ENCODE results near the gene OR2T2.
"Not testable (repeated sequence)": the region's sequence is repeated elsewhere in the genome, so short reads cannot be mapped to it uniquely, and the experiment has no call there.

The OR2T2 gene

DNA sequence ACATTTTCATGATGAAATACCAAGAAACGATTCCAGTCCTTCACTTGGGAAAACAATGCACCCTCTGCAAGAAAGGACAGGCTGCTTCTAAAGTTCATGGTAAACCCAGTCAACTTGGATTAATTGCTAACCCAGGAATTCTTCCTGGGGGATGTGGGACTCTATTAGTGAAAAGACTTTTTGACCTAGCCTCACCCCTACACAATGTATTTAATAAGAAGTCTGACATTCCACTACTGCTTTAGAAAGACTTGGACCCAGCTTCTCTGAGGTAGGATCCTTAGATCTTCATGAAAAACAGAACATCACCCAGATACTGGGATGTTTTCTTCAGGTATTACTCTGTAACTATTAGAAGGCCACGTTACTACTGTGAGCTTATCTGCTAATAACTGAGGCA is at the start of gene OR2T2:
Gene OR2T2, plus strand, starts transcription at position 239 of the 400 bp plus-strand sequence. CDS start 7,161 bp downstream, outside the sequence.
- not testable (repeated sequence) for DNase-seq

DNA sequence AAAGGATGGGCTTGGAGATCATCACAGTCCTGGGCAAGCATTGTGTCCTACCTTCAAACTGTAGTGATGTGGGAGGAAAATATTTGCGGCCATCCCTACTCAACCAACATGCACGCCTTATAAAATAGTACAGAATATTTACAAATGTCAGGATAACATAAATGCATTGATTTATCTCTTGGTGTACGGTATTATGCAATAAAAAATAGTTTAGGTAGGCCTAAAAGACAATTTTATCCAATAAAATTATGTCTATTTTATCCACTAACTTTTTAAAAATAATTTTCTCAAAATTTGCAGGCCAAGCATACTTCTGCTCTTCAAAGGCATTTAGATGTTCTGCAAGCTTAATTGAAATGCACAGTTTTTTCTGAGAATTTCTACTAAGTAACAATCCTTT is 42.7 kb upstream of the OR2T2 start, which contains the start of gene OR2T1:
Gene OR2T1, plus strand, starts transcription at position 301 of the 400 bp plus-strand sequence. CDS start 3,100 bp downstream, outside the sequence.
- no peak for DNase-seq

GRCh38 chr1:248404024-248404423 is 41.4 kb upstream of the OR2T2 start:
- DNase-seq: peak in 22 of 51 donors; percentile 2 to 63 (median 28)

- no peak for DNase-seq
Observed at GRCh38 chr1:248406721-248407692, 38.4 kb upstream of the OR2T2 start.

DNA sequence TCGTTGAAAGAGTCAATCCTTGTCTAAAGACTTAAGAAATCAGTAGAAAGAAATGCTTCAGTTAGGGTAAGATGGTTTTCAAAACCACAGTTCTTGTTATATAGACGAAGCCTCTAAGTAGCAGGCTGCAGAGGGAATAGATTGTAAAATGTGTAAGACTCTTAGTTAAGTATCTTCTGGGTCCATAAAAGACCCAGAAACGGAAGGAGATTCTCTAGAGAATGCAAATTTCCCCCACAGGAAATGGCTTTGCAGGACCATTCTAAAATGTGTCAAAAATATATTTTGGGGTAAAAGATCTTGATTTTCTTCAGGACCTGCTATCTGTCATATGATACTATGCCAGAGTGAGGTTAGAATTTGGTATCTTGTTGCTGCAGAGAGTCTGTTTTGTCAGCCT is 29.2 kb upstream of the OR2T2 start:
- no peak for DNase-seq

DNA sequence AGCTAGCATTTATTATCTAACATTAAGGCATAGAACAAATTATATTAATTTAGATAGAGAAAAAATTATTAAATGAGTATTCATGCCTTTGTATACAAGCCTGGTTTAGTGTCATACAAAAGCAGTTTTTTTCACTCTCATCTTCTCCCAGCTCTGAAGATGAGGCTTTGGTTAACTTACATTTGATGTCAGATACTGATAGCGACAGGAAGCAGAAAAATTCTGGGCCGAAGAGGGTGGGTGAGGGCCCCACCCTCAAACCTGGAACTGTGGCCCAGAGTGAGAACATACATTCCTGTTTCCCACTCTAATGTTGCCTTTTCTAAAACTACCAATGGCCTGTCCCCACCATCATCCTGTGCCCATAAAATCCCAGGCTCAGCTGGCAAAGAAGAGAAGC is 27.6 kb upstream of the OR2T2 start:
- DNase-seq: no peak

DNA sequence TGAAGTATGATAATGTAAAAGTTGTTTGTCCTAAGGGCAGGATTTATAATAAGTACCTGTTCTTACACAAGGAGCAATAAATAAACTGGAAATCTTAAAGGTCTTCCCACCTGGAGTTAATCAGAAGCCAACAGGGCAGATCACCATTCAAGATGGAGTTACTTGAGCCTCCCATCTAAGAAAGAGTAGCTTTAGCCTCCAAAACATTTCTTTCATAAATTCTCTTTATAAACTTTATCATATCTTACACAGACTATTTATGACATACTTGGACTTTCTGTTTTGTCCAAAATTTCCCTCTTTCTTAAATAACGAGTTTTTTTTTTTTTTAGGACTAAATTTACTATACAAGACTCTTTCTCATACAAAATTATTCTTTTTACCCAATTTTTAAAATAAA is 24.1 kb upstream of the OR2T2 start:
- DNase-seq: no peak

DNA sequence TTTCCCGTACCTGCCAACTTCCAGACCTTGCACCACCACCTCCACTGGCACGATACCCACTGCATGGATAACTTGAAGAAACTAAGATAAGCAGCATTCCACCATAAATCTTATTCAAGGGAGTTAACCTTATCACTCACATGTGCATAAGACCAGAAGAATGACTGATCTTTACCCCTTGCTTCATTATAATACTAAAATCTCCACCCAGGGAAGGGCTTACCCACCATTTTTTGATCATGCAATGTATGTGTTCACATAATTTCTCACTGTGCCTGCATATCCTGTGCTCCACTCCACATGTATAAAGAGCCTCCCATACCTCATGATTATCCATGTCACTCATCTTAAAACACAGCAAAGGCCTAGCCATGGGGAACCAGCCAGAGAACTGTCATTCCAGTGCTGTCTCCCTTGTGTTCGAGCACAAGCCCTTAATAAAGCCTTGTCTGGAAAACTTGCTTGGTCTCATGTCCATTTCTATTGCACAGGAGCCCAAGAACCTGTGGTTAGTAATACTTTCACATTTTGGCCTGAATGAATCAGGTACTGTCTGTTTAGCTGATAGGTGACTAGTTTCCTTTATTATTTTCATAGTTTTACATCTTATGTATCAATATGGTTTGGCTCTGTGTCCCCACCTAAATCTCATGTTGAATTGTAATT is 17.8 kb upstream of the OR2T2 start:
- not testable (repeated sequence) for DNase-seq

DNA sequence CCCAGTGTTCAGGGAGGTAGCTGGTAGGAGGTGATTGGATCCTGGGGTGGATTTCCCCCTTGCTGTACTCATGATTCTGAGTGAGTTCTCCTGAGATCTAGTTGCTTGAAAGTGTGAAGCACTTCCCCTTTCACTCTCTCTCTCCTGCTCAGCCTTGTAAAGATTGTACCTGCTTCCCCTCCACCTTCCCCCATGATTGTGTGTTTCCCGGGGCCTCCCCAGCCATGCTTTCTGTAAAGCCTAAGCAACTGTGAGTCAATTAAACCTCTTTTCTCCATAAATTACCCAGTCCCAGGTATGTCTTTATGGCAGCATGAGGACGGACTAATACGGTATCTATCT is 17.3 kb upstream of the OR2T2 start:
- not testable (repeated sequence) for DNase-seq

DNA sequence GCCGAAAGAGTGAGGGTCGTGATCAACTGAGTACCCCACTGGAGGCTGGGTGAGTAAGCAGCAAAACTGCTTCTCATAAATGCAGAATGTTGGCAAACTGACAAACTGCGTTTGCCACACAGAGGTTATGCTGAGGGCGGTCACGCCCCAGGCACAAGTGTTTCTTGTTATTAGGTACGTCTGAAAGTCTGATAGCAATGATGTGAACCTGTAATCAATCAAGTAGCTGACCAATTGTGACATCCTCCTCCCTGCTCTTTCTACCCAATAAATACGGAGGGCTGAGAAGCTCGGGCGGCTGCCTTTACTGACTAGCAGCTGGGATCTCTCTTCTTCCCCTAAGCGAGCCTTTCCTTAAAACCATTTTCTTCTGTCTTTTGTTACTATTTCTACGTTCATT is 13.8 kb upstream of the OR2T2 start:
- DNase-seq: not testable (repeated sequence)

GRCh38 chr1:248432201-248432600 is 13.2 kb upstream of the OR2T2 start:
- DNase-seq: not testable (repeated sequence)

DNA sequence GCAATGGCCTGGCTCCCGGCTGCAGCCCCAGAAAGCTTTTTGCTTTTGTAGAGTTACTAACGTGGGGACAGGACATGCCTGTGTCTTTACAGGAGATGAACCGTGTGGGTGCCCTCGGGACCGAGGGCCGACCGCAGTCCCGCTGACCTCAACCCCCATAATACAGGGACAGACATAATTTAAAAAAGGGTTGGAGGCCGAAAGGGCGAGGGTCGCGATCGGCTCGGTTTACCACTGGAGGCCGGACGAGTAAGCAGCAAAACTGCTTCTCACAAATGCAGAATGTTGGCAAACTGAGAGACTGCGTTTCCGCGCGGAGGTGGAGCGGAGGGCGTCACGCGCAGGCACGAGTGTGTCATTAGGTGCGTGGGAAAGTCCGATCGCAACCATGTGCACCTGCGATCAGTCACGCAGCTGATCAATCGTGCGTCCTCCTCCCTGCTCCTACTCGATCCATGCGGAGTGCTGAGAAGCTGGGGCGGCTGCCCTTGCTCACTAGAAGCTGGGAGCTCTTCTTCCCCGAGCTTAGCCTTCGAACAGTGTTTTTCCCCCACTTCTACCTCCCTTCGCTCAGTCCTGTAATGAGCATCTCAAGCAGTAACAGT is 11.5 kb upstream of the OR2T2 start:
- not testable (repeated sequence) for DNase-seq

DNA sequence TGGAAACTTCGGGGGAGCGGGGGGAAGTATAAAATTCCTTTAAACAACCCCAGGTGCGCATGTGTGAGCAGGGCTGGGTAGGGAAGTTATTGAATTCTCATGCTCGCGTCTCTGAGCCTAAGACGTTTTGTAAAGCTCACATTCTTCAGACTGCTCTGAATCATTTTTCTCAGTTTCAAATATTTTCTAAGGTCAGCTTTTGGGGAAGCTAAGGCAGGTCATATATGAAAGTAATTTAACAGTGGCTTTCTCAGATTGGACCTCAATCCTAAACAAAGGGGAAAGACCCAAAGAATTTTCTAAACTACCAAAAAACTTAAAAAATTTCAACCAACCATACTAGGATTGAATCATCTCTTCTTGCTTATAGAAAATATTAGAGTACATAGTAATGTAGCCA is 10.5 kb upstream of the OR2T2 start:
- DNase-seq: not testable (repeated sequence)

DNA sequence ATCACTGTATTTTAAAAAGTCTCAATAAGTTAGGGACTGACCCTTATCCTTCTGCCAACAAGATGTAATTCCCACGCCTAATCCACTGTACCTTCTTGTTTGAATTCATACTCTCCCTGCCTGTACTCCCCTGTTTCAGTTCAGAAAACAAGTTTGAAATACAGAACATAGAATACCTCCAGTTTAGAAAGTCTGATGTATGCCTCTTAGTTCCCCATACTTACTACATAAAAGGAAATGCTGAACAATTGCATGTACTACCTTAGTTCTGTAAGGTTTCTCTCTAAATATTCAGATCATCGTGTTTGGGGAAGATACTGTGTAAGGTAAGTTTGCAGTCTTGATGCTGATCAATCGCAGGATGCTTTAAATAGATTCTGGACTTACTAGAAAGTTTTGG is 9.1 kb upstream of the OR2T2 start:
- DNase-seq: not testable (repeated sequence)

DNA sequence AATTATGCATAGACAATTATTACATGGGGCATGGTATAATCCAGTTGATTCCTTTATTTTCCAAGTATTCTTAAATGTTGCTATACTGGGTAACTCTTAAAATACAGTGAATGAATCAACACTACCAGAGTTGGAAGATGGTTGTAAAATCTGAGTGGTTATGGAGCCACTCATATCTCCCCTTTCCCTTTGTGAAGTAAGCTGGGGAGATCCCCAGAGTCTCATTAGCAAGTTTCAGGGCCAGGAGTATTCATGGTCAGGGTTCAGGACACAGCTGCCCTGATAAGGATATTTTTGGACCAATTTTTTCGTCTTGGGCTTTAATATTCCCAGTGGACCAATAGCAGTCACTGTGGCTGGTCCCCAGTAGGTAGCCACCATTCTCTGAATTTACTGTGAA is 6.8 kb upstream of the OR2T2 start:
- DNase-seq: not testable (repeated sequence)

GRCh38 chr1:248439283-248439682 is 6.2 kb upstream of the OR2T2 start:
- DNase-seq: not testable (repeated sequence)

DNA sequence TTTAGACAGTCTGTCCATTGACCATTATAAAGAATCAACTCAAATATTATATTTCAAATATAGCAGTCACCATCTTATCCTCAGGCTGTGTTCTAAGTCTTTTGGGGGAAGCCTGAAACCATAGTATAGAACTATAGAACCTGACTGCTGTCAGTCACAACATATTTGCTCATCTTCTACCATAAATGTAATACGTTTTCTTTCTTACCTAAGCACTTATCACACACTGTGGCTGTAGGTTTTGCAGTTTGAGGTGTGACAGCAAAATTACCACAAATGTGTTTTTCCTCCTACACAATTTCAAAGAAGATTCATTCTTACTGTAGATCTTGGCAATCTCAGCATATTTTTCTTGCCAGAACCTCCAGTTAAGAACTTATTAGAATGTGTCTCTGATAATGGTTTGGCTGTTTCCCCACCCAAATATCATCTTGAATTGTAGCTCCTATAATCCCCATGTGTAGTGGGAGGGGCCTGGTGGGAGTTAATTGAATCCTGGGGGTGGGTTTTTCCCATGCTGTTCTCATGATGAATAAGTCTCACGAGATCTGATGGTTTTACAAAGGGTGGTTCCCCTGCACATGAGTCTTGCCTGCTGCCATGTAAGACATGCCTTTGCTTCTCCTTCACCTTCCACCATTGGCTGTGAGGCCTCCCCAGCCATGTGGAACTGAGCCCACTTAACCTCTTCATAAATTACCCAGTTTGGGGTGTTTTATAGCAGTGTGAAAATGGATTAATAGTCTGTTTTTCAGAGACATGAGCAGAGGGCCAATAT is 2.7 kb upstream of the OR2T2 start:
- DNase-seq: not testable (repeated sequence)

DNA sequence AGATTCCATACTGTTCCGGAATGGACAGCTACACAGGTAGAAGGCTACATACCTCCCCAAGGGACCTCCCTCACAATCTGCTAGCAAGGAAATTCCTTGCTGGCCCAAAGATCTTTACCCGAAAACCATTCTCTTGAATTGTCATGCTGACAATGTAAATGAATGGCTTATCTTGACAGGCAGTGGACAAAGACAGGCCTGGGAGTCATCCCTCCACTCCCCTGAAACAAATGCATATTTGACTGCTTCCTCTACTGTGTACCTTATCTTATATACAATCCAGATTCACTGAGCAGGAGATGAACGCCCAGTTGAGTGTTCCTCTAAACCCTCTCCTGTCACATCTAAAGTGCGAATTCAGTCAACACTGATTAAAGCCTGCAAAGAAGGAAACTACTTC is 834 bp upstream of the OR2T2 start:
- DNase-seq: not testable (repeated sequence)

GRCh38 chr1:248448409-248449074 is 3.1 kb downstream of the OR2T2 start:
- not testable (repeated sequence) for DNase-seq

- not testable (repeated sequence) for DNase-seq
Observed at GRCh38 chr1:248449821-248450465, 4.5 kb downstream of the OR2T2 start.

Data from hypothalamus (tissue), 51 donors.